CD4-positive, alpha-beta T cell treated with Interleukin-17A for 1 hour (primary cell): Measurements from ENCODE around the gene EVC2.

ENCODE experiments used
- DNase-seq: peaks from one replicate; pipeline ENCODE4 v3.0.0-alpha.2; 2020

EVC2 gene

GRCh38 chr4:5552451-5552850 lies 155.9 kb downstream of the EVC2 start:
- DNase-seq: no peak

DNA sequence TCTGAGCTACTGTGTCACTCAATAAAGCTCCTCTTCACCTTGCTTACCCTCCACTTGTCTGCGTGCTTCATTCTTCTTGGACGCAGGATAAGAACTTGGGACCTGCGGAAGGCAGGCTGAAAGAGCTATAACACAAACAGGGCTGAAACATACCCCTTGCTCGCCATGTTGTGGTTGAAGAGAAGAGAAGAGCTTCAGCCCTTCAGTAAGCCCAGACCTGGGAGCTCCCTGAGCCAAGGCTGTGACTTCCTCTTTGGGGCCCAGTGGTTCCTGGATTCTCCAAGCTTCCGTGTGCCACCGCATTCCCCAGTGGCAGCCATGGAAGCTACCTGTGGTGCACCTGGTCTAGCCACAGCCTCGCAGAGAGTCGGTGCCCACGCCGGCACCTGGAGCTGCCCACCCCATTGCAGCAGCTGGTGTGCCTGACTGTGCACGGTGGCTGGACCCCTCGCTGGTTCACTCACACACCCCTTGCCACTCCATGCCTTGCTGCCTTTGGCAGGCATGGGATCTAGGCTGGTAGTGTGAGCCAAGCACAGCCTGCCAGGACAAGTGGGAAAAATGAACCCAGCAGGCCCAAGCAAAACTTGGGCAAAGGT lies 160.6 kb downstream of the EVC2 start:
- no peak for DNase-seq

- DNase-seq: no peak
These were observed 163.1 kb downstream of the EVC2 start for GRCh38 chr4:5545271-5545670.

DNA sequence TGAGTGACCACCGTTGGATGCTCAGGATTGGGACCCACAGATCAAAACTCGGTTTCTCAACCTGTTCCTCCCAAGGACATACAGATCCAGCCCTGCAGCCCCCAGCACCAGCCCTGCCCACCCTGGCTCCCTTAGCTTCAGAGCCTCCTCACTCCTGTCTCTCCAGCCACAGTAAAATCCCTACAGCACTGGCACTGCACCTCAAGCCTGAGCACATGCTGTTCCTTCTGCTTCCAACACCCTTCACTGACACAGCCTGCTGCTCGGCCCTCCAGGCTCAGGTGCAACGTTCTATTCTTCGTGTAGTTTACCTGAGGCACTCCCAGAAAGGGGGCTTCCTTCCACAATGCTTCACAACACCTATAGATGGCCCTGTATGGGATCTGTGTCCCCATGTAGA lies 163.6 kb downstream of the EVC2 start:
- DNase-seq: no peak

- no peak for DNase-seq
These were observed 164.7 kb downstream of the EVC2 start for GRCh38 chr4:5543681-5544080.

- DNase-seq: no peak
These were observed 167.2 kb downstream of the EVC2 start for GRCh38 chr4:5541169-5541568.

DNA sequence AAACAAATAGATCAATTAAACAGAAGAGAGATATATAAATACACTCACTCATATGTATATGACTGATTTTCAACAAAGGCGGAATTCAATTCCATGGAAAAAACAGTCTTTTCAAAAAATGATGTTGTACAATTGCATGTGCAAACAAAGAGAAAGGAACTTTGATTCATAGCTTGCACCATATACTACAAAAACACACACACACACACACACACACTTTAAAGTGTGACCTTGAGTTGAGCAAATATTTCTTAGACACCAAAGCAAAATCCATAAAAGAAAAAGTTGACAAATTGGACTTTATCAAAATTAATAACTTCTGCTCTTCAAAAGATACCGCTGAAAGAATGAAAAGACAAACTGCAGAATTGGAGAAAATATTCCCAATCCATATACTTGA lies 168.8 kb downstream of the EVC2 start:
- DNase-seq: no peak

- DNase-seq: no peak
These were observed 176.3 kb downstream of the EVC2 start for GRCh38 chr4:5532100-5532499.

- no peak for DNase-seq
These were observed 180.3 kb downstream of the EVC2 start for GRCh38 chr4:5528031-5528436.

DNA sequence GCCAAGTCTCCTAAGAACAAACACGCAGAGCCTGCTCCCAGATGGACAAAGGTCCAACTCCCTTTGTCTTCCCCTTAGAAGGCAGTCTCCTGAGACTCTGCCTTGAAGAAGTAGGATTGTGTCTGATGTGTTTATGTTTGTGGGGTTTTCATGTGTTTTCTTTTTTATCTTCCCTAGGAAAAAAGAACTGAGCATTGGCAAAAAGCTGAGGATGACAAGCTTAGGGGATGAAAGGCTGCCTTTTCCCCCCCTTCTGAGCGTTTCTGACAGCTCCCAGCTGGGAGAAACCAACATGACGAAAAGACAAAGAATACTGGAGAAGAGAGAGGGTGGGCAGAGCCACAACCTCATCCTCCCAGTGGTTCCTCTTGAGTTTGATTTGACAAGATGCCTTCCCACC lies 181.1 kb downstream of the EVC2 start:
- DNase-seq: no peak

DNA sequence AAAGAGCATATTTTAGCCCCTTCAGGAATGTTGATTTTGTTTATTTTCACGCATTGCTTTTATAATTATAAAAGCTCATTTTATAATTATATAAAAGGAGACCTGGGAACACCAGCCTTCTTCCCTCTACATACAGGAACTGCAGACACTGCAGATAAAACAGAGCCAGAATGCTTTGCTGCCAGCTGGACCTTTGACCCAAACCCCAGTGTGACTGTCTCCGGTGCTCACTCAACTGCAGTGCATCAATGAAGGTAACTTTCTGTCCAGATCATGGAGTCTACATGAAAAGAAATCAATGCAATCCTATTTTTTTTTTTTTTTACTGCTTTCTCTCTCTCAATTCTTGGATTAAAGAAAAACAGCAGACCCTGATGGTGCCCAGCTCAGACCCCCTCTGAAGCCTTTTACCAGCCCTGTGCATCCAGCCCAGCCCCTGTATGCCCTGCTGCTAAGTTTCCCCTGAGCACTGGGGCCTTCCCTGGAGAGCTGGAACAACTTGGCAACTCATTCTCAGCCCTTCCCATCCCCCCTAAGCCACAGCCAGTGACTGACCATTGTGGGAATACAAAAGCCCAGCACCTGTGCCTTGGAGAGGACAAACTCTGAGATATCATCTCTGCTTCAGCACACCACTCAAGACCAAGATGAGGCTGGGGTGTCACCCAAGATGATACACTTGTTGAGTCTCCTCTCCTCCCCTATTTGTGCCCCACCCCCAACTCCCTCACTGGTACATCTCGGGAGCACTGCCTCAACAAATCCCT lies 182.1 kb downstream of the EVC2 start:
- DNase-seq: no peak

DNA sequence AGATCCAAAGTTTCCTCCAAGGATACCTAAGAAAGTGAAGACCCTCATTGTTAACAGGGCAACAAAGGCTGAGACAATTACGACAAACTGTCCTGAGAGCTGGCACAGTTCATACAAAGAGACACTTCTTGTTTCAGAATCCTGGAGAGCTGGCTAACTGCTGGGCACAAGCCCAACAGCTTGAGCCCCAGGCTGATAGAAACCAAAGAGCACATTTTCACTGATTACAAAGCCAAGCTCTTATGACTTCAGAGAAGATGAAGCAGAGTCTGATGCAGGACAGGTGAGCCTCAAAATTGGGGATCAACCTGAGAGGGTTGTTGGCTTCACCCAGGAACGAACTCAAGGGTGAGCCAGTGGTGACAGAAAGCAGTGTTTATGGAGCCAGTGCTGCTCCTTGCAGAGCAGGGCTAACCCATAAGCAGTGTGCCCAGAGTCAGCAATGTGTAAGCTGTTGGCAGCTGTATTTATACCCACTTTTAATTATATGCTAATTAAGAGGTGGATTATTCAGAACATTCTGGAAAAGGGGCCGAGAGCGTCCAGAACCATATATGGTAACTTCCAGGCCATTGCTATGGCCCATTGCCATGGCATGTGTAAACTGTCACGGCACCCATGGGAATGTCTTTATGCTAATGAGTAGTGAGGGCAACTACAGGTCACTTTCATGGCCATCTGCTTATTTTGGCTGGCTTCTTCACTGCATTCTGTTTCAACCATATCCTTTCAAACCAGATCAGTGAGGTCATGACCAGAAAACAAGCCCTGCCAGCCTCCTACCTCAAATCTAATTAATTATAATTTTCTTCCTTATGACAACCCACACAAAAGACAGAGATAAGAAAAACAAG lies 183.7 kb downstream of the EVC2 start:
- no peak for DNase-seq

DNA sequence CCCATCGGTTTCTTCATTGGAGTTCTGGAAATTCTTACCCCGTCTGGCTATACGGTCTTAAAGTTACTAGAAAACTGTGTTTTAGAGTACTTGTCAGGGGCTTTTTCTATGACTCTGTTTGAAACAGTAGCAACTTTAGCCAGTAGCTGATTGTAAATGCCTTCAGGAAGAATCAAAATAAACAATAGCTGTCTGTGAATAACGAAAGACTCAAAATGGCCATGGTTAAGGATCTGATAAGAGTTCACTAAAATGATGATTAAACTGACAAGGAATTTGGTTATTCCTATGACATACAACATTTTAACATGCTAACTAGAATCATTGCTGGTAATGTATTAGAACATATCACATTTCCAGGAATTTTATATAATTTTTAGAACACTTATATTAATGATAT lies 191.0 kb downstream of the EVC2 start:
- no peak for DNase-seq

- DNase-seq: no peak
These were observed 192.7 kb downstream of the EVC2 start for GRCh38 chr4:5515646-5516045.
